Activated T-cell treated with anti-CD3 and anti-CD28 coated beads, Interleukin-2, amount 50 U/mL, for 1 hour (primary cell): ENCODE measurements around the gene CAB39L.

ENCODE experiments used
- DNase-seq: peaks from one replicate; pipeline ENCODE4 v3.0.0-alpha.2; 2020

Gene CAB39L

GRCh38 chr13:49443704-49444523 is at the start of gene CAB39L, which contains the start of gene SETDB2:
CAB39L (minus strand) TSS chr13:49444064; CDS start chr13:49382910, 61,154 bp downstream.
SETDB2 (plus strand) TSS chr13:49444274; CDS start chr13:49451894, 7,620 bp downstream.
- DNase-seq = peak; percentile 98

- DNase-seq = no peak
Observed at GRCh38 chr13:49488563-49488962, 44.7 kb upstream of the CAB39L start.

GRCh38 chr13:49481788-49482187 is 37.9 kb upstream of the CAB39L start:
- no peak for DNase-seq

DNA sequence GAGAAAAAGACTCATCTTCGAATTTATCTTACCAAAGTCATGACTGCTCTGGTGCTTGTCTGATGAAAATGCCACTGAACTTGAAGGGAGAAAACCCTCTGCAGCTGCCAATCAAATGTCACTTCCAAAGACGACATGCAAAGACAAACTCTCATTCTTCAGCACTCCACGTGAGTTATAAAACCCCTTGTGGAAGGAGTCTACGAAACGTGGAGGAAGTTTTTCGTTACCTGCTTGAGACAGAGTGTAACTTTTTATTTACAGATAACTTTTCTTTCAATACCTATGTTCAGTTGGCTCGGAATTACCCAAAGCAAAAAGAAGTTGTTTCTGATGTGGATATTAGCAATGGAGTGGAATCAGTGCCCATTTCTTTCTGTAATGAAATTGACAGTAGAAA is 32.7 kb upstream of the CAB39L start:
- no peak for DNase-seq

- no peak for DNase-seq
Observed at GRCh38 chr13:49472186-49472585, 28.3 kb upstream of the CAB39L start.

DNA sequence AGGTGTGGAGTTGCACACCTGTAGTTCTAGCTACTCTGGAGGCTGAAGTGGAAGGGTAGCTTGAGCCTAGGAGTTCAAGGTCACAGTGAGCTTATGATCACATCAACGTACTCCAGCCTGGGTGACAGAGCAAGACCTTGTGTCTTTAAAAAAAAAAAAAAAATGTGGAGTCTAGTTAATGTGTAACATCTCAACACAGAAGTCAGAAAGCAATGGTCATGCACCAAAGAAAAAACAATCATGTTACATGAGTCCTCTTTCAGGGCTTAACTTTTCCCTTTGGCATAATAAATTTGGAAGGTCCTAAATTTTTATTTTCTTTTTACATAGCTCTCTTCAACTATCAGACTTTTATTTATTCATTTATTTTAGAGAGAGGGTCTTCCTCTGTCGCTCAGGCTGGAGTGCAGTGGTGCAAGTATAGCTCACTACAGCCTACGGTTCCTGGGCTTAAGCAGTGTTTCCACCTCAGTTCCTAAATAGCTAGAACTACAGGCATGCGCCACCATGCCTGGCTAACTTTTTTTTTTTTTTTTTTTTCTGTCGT is 22.5 kb upstream of the CAB39L start:
- DNase-seq = no peak

- no peak for DNase-seq
Observed at GRCh38 chr13:49464621-49465325, 20.9 kb upstream of the CAB39L start.

DNA sequence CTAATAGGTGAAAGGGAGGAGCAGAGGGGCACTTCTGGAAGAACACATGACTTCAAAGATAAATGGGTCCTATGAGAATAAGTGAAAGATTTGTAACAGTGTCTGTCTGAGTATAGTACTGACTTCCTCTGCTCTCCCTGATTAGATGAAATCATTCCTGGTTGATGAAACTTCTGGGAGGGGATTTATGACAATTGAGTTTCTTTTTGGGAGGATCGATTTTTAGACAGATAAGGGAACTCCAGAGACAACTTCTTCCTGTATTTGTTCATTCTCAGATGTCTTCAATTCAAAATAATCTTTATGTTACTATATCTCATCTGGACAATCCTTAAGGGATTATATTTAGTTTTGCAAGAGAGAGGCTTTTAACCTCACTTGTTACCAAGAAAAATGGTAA is 20.2 kb upstream of the CAB39L start:
- no peak for DNase-seq

- no peak for DNase-seq
Observed at GRCh38 chr13:49459580-49459979, 15.7 kb upstream of the CAB39L start.

GRCh38 chr13:49457221-49457620 is 13.4 kb upstream of the CAB39L start:
- no peak for DNase-seq

- no peak for DNase-seq
Observed at GRCh38 chr13:49456156-49456555, 12.3 kb upstream of the CAB39L start.

GRCh38 chr13:49455007-49455398 is 11.1 kb upstream of the CAB39L start:
- DNase-seq = no peak

DNA sequence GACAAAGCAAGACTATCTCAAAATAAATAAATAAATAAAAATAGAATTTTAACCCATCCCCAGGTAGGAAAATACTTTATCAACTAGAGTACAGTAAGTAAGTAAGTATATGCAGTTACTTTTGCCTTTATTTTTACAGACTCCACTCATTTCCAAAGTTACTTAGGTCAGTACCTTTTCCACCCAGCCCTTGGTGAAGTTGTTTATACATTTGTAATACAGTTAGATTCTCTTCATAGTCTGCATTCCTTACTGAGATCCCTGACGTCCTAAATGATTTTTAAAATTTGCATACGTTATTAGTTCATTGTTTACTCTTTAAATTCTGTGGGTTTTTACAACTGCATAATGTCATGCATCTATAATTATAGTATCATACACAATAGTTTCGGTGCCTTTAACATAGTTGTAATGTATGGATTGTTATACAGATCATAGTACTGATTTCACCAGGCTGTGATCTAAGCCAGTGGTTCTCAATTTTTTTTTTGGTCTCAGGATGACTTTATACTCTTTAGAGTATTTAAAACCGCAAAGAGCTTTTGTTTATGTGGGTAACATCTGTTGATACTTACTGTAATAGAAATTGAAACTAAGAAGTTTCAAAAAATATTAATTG is 10.6 kb upstream of the CAB39L start:
- no peak for DNase-seq

DNA sequence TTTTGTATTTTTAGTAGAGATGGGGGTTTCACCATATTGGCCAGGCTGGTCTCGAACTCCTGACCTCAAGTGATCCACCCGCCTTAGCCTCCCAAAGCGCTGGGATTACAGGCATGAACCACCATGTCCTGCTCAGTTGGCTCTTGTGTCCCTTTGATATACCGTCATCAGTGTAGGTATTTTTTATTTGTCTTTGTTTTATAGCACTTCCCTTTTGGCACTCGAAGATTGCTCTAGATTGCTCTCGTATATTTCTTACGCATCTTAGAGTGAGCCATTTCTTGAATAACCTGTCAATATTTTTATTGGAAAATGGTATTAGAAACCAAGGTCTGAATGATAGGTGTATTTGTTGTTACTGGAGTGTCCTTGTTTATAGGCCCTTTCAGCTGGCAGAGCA is 9.6 kb upstream of the CAB39L start:
- no peak for DNase-seq

GRCh38 chr13:49452725-49453457 is 9.0 kb upstream of the CAB39L start:
- no peak for DNase-seq

GRCh38 chr13:49450105-49450819 is 6.4 kb upstream of the CAB39L start:
- DNase-seq = no peak

DNA sequence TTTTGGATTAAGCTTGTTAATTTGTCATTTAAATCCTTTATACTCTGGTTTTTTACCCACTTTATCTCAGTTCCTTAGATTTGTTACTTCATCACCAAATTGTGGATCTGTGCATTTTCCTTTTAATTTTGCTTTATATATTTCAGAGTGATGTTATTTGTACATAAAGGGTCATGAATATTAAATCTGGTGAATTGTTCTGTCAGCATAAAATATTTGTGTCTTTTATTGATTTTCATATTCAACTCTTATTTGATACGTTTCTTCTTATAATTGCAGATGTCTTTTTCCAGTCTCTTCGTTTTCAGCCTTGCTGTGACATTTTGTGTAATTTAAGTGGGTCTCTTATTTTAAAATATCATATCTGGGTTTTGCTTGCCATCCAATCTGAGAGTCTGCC is 4.9 kb upstream of the CAB39L start:
- DNase-seq = no peak

- no peak for DNase-seq
Observed at GRCh38 chr13:49446473-49446872, 2.6 kb upstream of the CAB39L start.

- DNase-seq = peak; percentile 23
Observed at GRCh38 chr13:49444524-49445395, 896 bp upstream of the CAB39L start.

DNA sequence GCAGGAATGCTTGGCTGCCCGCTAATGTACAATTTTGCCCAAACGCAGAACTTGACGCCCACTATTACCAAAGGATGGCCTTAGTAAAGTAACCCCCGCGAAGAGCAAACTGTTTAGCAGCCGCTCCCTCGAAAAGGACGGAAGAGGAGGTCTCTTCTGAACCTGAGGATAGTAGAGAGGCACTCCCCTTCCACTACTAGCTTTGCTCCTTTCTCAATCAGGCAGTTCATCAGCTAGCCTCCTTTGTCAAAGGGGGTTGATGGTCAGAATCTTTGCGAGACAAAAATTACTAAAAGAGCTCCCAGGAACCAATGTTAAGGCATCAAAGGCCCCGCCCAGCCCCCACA is 534 bp downstream of the CAB39L start:
- no peak for DNase-seq

DNA sequence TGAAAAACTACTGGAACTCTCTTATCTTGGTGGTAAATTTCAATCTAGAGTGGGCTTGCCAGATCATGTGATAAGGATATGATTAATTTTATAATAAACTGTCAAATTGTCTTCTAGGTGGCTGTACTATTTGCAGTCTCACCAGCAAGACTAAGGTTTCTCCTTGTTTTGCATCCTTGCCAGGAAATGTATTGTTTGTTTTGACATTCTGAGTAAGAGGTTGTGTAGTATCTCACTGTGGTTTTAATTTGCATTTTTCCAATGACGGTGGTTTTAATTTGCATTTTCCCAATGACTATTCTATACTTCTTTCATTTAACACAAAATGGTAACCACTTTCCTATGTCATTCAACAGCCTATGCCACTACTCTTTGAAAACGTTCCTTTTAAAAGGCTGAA is 2.0 kb downstream of the CAB39L start:
- no peak for DNase-seq
